Neural cell (in vitro differentiated cells): ENCODE data around the gene LRRFIP2. TPM values are rescaled to one million over a fixed set of nuclear protein-coding genes. Genes with fewer than 3 reads are reported as not detected.
"Not testable (repeated sequence)": the region's sequence is repeated elsewhere in the genome, so short reads cannot be mapped to it uniquely, and the experiment has no call there.

Source experiments
- H2AFZ ChIP-seq: fragments of 200-600, 300-800 bp; sonication (generic), shearing (Covaris generic); 2 replicates; pipeline ENCODE4 v1.6.0; 2014; ENCODE audit warnings: low read depth, mild to moderate bottlenecking, antibody characterized with exemption, low read length, moderate library complexity
- H3F3A ChIP-seq: fragments of 200-600 bp; shearing (Covaris generic); 2 replicates; pipeline ENCODE4 v1.6.1; 2016; ENCODE audit warnings: mild to moderate bottlenecking, moderate library complexity, mixed read lengths, antibody characterized with exemption, low read length; ENCODE audit not compliant: insufficient read depth, poor library complexity, severe bottlenecking
- H3K27ac ChIP-seq: fragments of 200-600, 300-800 bp; sonication (generic), shearing (Covaris generic); 2 replicates; pipeline ENCODE4 v1.5.1; 2014; ENCODE audit warnings: mild to moderate bottlenecking, low read length, moderate library complexity
- H3K27me3 ChIP-seq: fragments of 300-800, 200-600 bp; sonication (generic), shearing (Covaris generic); 2 replicates; pipeline ENCODE4 v1.6.0; 2014; ENCODE audit warnings: mild to moderate bottlenecking, low read depth, low read length, moderate library complexity; ENCODE audit not compliant: insufficient read depth
- H3K36me3 ChIP-seq: fragments of 300-800, 200-600 bp; sonication (generic), shearing (Covaris generic); 2 replicates; pipeline ENCODE4 v1.5.1; 2014; ENCODE audit warnings: mild to moderate bottlenecking, antibody characterized with exemption, low read length, moderate library complexity; ENCODE audit not compliant: insufficient read depth
- H3K4me2 ChIP-seq: fragments of 300-800, 200-600 bp; sonication (generic), shearing (Covaris generic); 2 replicates; pipeline ENCODE4 v1.6.0; 2014; ENCODE audit warnings: mild to moderate bottlenecking, low read length
- H3K4me3 ChIP-seq: fragments of 300-800, 200-600 bp; sonication (generic), shearing (Covaris generic); 2 replicates; pipeline ENCODE4 v1.5.1; 2014; ENCODE audit warnings: mild to moderate bottlenecking, low read length, moderate library complexity
- H3K79me2 ChIP-seq: fragments of 200-600 bp; shearing (Covaris generic); replicated peaks from 2 replicates; pipeline ENCODE4 v1.6.0; 2014; ENCODE audit warnings: mild to moderate bottlenecking, low read length, moderate library complexity; ENCODE audit not compliant: insufficient read depth
- H3K9ac ChIP-seq: fragments of 300-800, 200-600 bp; sonication (generic), shearing (Covaris generic); 2 replicates; pipeline ENCODE4 v1.6.1; 2016; ENCODE audit warnings: mild to moderate bottlenecking, low read length, mixed read lengths
- H3K9me2 ChIP-seq: fragments of 200-600 bp; shearing (Covaris generic); 2 replicates; pipeline ENCODE4 v1.6.1; 2016; ENCODE audit warnings: mild to moderate bottlenecking, low read length, mixed read lengths; ENCODE audit not compliant: insufficient read depth
- H3K9me3 ChIP-seq: fragments of 200-600, 300-800 bp; sonication (generic), shearing (Covaris generic); 2 replicates; pipeline ENCODE4 v1.6.1; 2016; ENCODE audit warnings: mild to moderate bottlenecking, mixed run types, low read length, moderate library complexity, mixed read lengths
- H4K20me1 ChIP-seq: fragments of 200-600 bp; shearing (Covaris generic); 2 replicates; pipeline ENCODE4 v1.6.1; 2016; ENCODE audit warnings: mild to moderate bottlenecking, mixed run types; ENCODE audit not compliant: insufficient read depth
- EP300 ChIP-seq: fragments of 450-650 bp; conservative IDR thresholded peaks from 2 replicates; pipeline ENCODE4 v1.6.1; 2014; ENCODE audit warnings: antibody characterized with exemption, mild to moderate bottlenecking, moderate library complexity; ENCODE audit not compliant: poor library complexity, severe bottlenecking
- EZH2 ChIP-seq: fragments of 200-600, 300-800 bp; shearing (Covaris generic), sonication (generic); IDR thresholded peaks from 2 replicates; pipeline ENCODE4 v1.6.1; 2014; ENCODE audit warnings: antibody characterized with exemption, low read length, borderline replicate concordance, mild to moderate bottlenecking; ENCODE audit not compliant: insufficient read depth, poor library complexity, severe bottlenecking
- MXI1 ChIP-seq: fragments of 450-650 bp; conservative IDR thresholded peaks from 2 replicates; pipeline ENCODE4 v1.6.1; 2014; ENCODE audit warnings: antibody characterized with exemption, mild to moderate bottlenecking; ENCODE audit not compliant: poor library complexity, severe bottlenecking
- POLR2AphosphoS5 ChIP-seq: IDR thresholded peaks from 2 replicates; pipeline ENCODE4 v1.6.1; 2012
- RAD21 ChIP-seq: fragments of 450-650 bp; conservative IDR thresholded peaks from 2 replicates; pipeline ENCODE4 v1.6.1; 2014; ENCODE audit warnings: antibody characterized with exemption, mild to moderate bottlenecking, moderate library complexity
- SMC3 ChIP-seq: fragments of 450-650 bp; conservative IDR thresholded peaks from 2 replicates; pipeline ENCODE4 v1.6.1; 2014; ENCODE audit warnings: antibody characterized with exemption, mild to moderate bottlenecking, moderate library complexity; ENCODE audit not compliant: poor library complexity
- TAF1 ChIP-seq: IDR thresholded peaks from 2 replicates; pipeline ENCODE4 v1.6.1; 2012; ENCODE audit warnings: low read depth
- polyA plus RNA-seq: library from polyadenylated mRNA; depleted of rRNA; stranded (reverse); fragments of >200 nt; gene quantifications from 2 replicates; pipeline ENCODE4 v1.2.3, GENCODE V29; 2014
- TF ChIP-seq, protein P1 (sequence below): IDR thresholded peaks from 2 replicates; pipeline ENCODE4 v1.6.1; 2012; ENCODE audit warnings: borderline replicate concordance
- TF ChIP-seq, protein P2 (sequence below): fragments of 450-650 bp; IDR thresholded peaks from 2 replicates; pipeline ENCODE4 v1.5.1; 2014; ENCODE audit warnings: antibody characterized with exemption, mild to moderate bottlenecking, moderate library complexity; ENCODE audit not compliant: poor library complexity, severe bottlenecking

Gene LRRFIP2
- polyA plus RNA-seq, 1 donor from 2014 or later: 143 TPM

GRCh38 chr3:37147666-37148065 is 26.7 kb downstream of the LRRFIP2 start:
- H3K9me3 ChIP-seq: no peaks in the 10 kb centered on the region
- H4K20me1 ChIP-seq: no peaks in the 10 kb centered on the region
- H3K27ac ChIP-seq: no peak overlapping the region
- peaks cover 4% of the 10 kb centered on the region for H3K79me2 ChIP-seq
- no peaks in the 10 kb centered on the region for H3F3A ChIP-seq
- H3K4me2 ChIP-seq: no peak overlapping the region
- H3K9me2 ChIP-seq: no peaks in the 10 kb centered on the region
- H3K36me3 ChIP-seq: peaks cover 7% of the 10 kb centered on the region
- H3K27me3 ChIP-seq: no peaks in the 10 kb centered on the region
- H2AFZ ChIP-seq: no peak overlapping the region
- H3K9ac ChIP-seq: no peak overlapping the region
- H3K4me3 ChIP-seq: no peak overlapping the region
- TF ChIP-seq SMC3: no peak
- TF ChIP-seq, protein P1, sequence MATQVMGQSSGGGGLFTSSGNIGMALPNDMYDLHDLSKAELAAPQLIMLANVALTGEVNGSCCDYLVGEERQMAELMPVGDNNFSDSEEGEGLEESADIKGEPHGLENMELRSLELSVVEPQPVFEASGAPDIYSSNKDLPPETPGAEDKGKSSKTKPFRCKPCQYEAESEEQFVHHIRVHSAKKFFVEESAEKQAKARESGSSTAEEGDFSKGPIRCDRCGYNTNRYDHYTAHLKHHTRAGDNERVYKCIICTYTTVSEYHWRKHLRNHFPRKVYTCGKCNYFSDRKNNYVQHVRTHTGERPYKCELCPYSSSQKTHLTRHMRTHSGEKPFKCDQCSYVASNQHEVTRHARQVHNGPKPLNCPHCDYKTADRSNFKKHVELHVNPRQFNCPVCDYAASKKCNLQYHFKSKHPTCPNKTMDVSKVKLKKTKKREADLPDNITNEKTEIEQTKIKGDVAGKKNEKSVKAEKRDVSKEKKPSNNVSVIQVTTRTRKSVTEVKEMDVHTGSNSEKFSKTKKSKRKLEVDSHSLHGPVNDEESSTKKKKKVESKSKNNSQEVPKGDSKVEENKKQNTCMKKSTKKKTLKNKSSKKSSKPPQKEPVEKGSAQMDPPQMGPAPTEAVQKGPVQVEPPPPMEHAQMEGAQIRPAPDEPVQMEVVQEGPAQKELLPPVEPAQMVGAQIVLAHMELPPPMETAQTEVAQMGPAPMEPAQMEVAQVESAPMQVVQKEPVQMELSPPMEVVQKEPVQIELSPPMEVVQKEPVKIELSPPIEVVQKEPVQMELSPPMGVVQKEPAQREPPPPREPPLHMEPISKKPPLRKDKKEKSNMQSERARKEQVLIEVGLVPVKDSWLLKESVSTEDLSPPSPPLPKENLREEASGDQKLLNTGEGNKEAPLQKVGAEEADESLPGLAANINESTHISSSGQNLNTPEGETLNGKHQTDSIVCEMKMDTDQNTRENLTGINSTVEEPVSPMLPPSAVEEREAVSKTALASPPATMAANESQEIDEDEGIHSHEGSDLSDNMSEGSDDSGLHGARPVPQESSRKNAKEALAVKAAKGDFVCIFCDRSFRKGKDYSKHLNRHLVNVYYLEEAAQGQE: no peak
- TF ChIP-seq, protein P2, sequence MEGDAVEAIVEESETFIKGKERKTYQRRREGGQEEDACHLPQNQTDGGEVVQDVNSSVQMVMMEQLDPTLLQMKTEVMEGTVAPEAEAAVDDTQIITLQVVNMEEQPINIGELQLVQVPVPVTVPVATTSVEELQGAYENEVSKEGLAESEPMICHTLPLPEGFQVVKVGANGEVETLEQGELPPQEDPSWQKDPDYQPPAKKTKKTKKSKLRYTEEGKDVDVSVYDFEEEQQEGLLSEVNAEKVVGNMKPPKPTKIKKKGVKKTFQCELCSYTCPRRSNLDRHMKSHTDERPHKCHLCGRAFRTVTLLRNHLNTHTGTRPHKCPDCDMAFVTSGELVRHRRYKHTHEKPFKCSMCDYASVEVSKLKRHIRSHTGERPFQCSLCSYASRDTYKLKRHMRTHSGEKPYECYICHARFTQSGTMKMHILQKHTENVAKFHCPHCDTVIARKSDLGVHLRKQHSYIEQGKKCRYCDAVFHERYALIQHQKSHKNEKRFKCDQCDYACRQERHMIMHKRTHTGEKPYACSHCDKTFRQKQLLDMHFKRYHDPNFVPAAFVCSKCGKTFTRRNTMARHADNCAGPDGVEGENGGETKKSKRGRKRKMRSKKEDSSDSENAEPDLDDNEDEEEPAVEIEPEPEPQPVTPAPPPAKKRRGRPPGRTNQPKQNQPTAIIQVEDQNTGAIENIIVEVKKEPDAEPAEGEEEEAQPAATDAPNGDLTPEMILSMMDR: no peak
- no peak for TF ChIP-seq EP300
- no peak for TF ChIP-seq MXI1
- no peak for TF ChIP-seq POLR2AphosphoS5
- no peak for TF ChIP-seq EZH2
- no peak for TF ChIP-seq TAF1
- no peak for TF ChIP-seq RAD21

GRCh38 chr3:37146927-37147326 is 27.5 kb downstream of the LRRFIP2 start:
- H3F3A ChIP-seq, H3K36me3 ChIP-seq, H3K4me3 ChIP-seq, H3K9ac ChIP-seq, H3K27ac ChIP-seq, H2AFZ ChIP-seq, H3K9me3 ChIP-seq, H3K9me2 ChIP-seq, H4K20me1 ChIP-seq, H3K27me3 ChIP-seq, H3K79me2 ChIP-seq, H3K4me2 ChIP-seq: not testable (repeated sequence)

GRCh38 chr3:37145611-37146010 is 28.8 kb downstream of the LRRFIP2 start:
- Histone ChIP-seq H3K9me3 (no peaks in the 10 kb centered on the region), H3K27me3 (no peaks in the 10 kb centered on the region), H4K20me1 (no peaks in the 10 kb centered on the region), H3K79me2 (peaks cover 3% of the 10 kb centered on the region), H3F3A (no peaks in the 10 kb centered on the region), H3K36me3 (peaks cover 7% of the 10 kb centered on the region), H3K27ac (no peak overlapping the region), H2AFZ (no peak overlapping the region), H3K4me2 (no peak overlapping the region), H3K9ac (no peak overlapping the region), H3K4me3 (no peak overlapping the region), H3K9me2 (no peaks in the 10 kb centered on the region)
- TF ChIP-seq TAF1 (no peak), SMC3 (no peak), MXI1 (no peak), EP300 (no peak), RAD21 (no peak), EZH2 (no peak), POLR2AphosphoS5 (no peak)
- TF ChIP-seq, protein P2: no peak
- TF ChIP-seq, protein P1: no peak
